Ramos (cell line): ENCODE data around the gene PLXNA4.
"Not testable (repeated sequence)": the region's sequence is repeated elsewhere in the genome, so short reads cannot be mapped to it uniquely, and the experiment has no call there.

Source experiments
- in situ Hi-C: fragments of 300-500 bp; cut with MboI; formaldehyde crosslinking; loops from one replicate; pipeline ENCODE4 v1.14.3; 2022; ENCODE audit warnings: low sequenced_read_pairs; ENCODE audit not compliant: unreplicated experiment

Gene PLXNA4

GRCh38 chr7:132179080-132179430 is 397.2 kb downstream of the PLXNA4 start:
- in situ Hi-C loops: no loop called here

GRCh38 chr7:132178402-132179079 is 397.7 kb downstream of the PLXNA4 start:
- in situ Hi-C loops: not testable (repeated sequence)

GRCh38 chr7:132177708-132178401 is 398.4 kb downstream of the PLXNA4 start:
- in situ Hi-C loops: no loop called here

GRCh38 chr7:132176719-132177118 is 399.6 kb downstream of the PLXNA4 start:
- in situ Hi-C loops: no loop called here

- in situ Hi-C loops: no loop called here
Observed at GRCh38 chr7:132171130-132171576, 405.1 kb downstream of the PLXNA4 start.

- in situ Hi-C loops: no loop called here
Observed at GRCh38 chr7:132169730-132170129, 406.5 kb downstream of the PLXNA4 start.

- in situ Hi-C loops: no loop called here
Observed at GRCh38 chr7:132168239-132168638, 408.0 kb downstream of the PLXNA4 start.

GRCh38 chr7:132165695-132166094 is 410.6 kb downstream of the PLXNA4 start:
- in situ Hi-C loops: not testable (repeated sequence)

- in situ Hi-C loops: no loop called here
Observed at GRCh38 chr7:132164558-132165125, 411.6 kb downstream of the PLXNA4 start.

GRCh38 chr7:132162556-132163144 is 413.6 kb downstream of the PLXNA4 start:
- in situ Hi-C loops: no loop called here

GRCh38 chr7:132161976-132162375 is 414.3 kb downstream of the PLXNA4 start:
- in situ Hi-C loops: no loop called here

GRCh38 chr7:132161533-132161915 is 414.7 kb downstream of the PLXNA4 start:
- in situ Hi-C loops: no loop called here

GRCh38 chr7:132160611-132161532 is 415.4 kb downstream of the PLXNA4 start:
- in situ Hi-C loops: no loop called here

GRCh38 chr7:132158841-132159240 is 417.4 kb downstream of the PLXNA4 start:
- in situ Hi-C loops: no loop called here

- in situ Hi-C loops: no loop called here
Observed at GRCh38 chr7:132158166-132158565, 418.1 kb downstream of the PLXNA4 start.

- in situ Hi-C loops: no loop called here
Observed at GRCh38 chr7:132155715-132156114, 420.6 kb downstream of the PLXNA4 start.

- in situ Hi-C loops: no loop called here
Observed at GRCh38 chr7:132154695-132155471, 421.4 kb downstream of the PLXNA4 start.

- in situ Hi-C loops: no loop called here
Observed at GRCh38 chr7:132154248-132154647, 422.0 kb downstream of the PLXNA4 start.

- in situ Hi-C loops: no loop called here
Observed at GRCh38 chr7:132152131-132152889, 424.0 kb downstream of the PLXNA4 start.
